GM19099 (cell line): ENCODE measurements around the gene GATAD2A.

Experiments used
- POLR2A ChIP-seq: IDR thresholded peaks from 3 replicates; pipeline ENCODE4 v1.6.1; 2011; ENCODE audit warnings: low read depth; ENCODE audit not compliant: insufficient read length; ENCODE audit errors: extremely low read depth

The GATAD2A gene

GRCh38 chr19:19510432-19510831 is 105.0 kb downstream of the GATAD2A start:
- no peak for TF ChIP-seq POLR2A

- TF ChIP-seq POLR2A: no peak
Observed at GRCh38 chr19:19513682-19514081, 108.2 kb downstream of the GATAD2A start.

GRCh38 chr19:19514215-19514657 is 108.8 kb downstream of the GATAD2A start:
- TF ChIP-seq POLR2A: no peak

- TF ChIP-seq POLR2A: no peak
Observed at GRCh38 chr19:19514881-19515641, 109.6 kb downstream of the GATAD2A start, which contains the start of gene TSSK6. Gene TSSK6 (minus strand): TSS chr19:19515548. CDS start chr19:19515427, 121 bp downstream.

- TF ChIP-seq POLR2A: peak; percentile 92
Observed at GRCh38 chr19:19515642-19516519, 110.4 kb downstream of the GATAD2A start, which contains the start of gene NDUFA13. Gene NDUFA13 (plus strand): TSS chr19:19516225. CDS start chr19:19516239, 14 bp downstream.

- TF ChIP-seq POLR2A: no peak
Observed at GRCh38 chr19:19517235-19517619, 111.8 kb downstream of the GATAD2A start.

GRCh38 chr19:19520989-19521388 is 115.5 kb downstream of the GATAD2A start:
- TF ChIP-seq POLR2A: no peak

- no peak for TF ChIP-seq POLR2A
Observed at GRCh38 chr19:19523177-19523576, 117.7 kb downstream of the GATAD2A start.

- TF ChIP-seq POLR2A: no peak
Observed at GRCh38 chr19:19524053-19524452, 118.6 kb downstream of the GATAD2A start.

GRCh38 chr19:19525611-19526380 is 120.3 kb downstream of the GATAD2A start:
- TF ChIP-seq POLR2A: no peak

GRCh38 chr19:19526581-19527370 is 121.3 kb downstream of the GATAD2A start:
- no peak for TF ChIP-seq POLR2A

GRCh38 chr19:19527371-19527656 is 121.8 kb downstream of the GATAD2A start:
- TF ChIP-seq POLR2A: no peak

GRCh38 chr19:19527674-19528625 is 122.5 kb downstream of the GATAD2A start:
- no peak for TF ChIP-seq POLR2A
